ENCODE results near the gene AGMAT. TPM values are rescaled to one million over a fixed set of nuclear protein-coding genes. Genes with fewer than 3 reads are reported as not detected.

The AGMAT gene, protein sequence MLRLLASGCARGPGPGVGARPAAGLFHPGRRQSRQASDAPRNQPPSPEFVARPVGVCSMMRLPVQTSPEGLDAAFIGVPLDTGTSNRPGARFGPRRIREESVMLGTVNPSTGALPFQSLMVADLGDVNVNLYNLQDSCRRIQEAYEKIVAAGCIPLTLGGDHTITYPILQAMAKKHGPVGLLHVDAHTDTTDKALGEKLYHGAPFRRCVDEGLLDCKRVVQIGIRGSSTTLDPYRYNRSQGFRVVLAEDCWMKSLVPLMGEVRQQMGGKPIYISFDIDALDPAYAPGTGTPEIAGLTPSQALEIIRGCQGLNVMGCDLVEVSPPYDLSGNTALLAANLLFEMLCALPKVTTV
- total RNA-seq (0.45 and 0.70 TPM in 2 replicates), polyA plus RNA-seq (0.12 and 0.31 TPM in 2 replicates)

DNA sequence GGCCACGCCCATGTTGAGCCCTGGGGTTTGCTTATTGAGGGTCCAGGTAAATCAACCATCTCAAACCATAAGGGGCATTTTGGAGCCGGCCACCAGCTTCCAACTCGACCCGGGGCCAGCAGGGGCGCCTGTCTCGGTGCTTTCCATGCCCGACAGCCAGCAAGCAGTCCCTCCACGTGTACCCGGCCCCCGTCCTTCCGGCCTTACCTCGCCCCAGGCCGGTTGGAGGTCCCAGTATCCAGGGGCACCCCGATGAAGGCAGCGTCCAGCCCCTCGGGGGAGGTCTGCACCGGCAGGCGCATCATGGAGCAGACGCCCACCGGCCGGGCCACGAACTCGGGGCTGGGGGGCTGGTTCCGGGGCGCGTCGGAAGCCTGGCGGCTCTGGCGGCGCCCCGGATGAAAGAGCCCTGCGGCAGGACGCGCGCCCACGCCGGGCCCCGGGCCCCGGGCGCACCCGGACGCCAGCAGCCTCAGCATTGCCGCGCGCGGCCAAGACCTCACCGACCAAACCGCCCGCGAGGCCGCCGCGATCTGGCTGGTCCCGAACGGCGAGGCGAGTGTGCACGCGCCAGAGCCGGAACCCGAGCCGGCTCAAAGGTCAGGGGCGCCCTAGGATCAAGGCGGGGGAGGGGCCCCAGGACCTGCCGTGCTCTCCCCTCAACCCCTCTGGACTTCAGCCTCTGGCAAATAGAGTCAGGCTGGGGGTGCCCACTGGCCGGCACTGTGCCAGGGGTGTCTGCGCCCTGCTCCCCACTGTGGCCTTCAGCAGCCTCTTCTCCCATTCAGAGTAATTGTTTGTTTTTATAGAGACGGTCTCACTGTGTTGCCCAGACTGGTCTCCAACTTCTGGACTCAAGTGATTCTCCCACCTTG is at the start of gene AGMAT:
AGMAT (minus strand) TSS at position 563 of the 875 bp plus-strand sequence; CDS start at position 479, 84 bp downstream.
- peaks cover 7% of the 10 kb centered on the region for H3K27me3 ChIP-seq
- TF ChIP-seq, protein P1, sequence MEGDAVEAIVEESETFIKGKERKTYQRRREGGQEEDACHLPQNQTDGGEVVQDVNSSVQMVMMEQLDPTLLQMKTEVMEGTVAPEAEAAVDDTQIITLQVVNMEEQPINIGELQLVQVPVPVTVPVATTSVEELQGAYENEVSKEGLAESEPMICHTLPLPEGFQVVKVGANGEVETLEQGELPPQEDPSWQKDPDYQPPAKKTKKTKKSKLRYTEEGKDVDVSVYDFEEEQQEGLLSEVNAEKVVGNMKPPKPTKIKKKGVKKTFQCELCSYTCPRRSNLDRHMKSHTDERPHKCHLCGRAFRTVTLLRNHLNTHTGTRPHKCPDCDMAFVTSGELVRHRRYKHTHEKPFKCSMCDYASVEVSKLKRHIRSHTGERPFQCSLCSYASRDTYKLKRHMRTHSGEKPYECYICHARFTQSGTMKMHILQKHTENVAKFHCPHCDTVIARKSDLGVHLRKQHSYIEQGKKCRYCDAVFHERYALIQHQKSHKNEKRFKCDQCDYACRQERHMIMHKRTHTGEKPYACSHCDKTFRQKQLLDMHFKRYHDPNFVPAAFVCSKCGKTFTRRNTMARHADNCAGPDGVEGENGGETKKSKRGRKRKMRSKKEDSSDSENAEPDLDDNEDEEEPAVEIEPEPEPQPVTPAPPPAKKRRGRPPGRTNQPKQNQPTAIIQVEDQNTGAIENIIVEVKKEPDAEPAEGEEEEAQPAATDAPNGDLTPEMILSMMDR (IDR thresholded peaks at IDR 0.05; ENCODE audit: low read depth, low read length) = peak; percentile 43
- no peak within 1 kb of the TSS for H3K27ac ChIP-seq
- H3K9me3 ChIP-seq (ENCODE audit: low read depth) = no peaks in the 10 kb centered on the region
- H3K4me3 ChIP-seq = peak within 1 kb of the TSS; percentile 15
- H3K36me3 ChIP-seq = no peaks in the 10 kb centered on the region
- DNase-seq (ENCODE audit: low read depth in 1 of 2, low spot score in 1 of 2) = peak; percentile 41 to 45
- no peaks in the 10 kb centered on the region for H3K4me1 ChIP-seq (ENCODE audit: low read depth)

DNA sequence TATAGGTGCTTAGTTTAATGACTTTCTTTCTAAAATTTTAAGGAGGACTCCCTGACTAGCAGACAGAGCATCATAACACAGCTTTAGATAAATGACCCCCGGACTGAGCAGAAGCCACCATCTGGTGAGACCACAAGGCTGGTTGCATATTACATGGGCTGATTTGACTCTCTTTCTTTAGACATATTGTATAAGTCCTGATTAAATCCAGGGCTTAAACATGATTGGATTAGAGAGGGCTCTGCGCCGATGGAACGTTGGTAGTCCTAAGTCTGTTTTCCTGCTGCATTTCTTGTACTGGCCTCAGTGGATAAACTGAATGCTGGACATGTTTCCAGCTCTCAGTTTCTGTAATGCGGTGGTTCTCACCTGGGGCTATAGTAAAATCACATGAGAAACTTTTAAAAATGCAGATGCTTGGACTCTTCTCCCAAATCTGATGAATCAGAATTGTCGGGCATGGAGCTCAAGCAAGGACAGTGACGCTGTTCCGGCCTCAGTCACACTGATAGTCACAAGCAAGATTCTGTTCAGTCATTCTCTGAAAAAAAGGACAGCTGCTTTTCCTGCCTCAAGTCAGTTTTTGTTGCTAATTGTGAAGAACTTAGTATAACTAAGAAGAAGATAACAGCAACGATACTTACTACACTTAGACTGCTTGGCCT is 49.0 kb upstream of the AGMAT start:
- Histone ChIP-seq H3K4me1 (ENCODE audit: low read depth) (no peaks in the 10 kb centered on the region), H3K27me3 (no peaks in the 10 kb centered on the region), H3K9me3 (ENCODE audit: low read depth) (no peaks in the 10 kb centered on the region), H3K27ac (no peak overlapping the region), H3K36me3 (peaks cover 65% of the 10 kb centered on the region), H3K4me3 (no peak overlapping the region)
- TF ChIP-seq, protein P1 (IDR thresholded peaks at IDR 0.05; ENCODE audit: low read depth, low read length) = no peak
- no peak for DNase-seq (ENCODE audit: low read depth in 1 of 2, low spot score in 1 of 2)

DNA sequence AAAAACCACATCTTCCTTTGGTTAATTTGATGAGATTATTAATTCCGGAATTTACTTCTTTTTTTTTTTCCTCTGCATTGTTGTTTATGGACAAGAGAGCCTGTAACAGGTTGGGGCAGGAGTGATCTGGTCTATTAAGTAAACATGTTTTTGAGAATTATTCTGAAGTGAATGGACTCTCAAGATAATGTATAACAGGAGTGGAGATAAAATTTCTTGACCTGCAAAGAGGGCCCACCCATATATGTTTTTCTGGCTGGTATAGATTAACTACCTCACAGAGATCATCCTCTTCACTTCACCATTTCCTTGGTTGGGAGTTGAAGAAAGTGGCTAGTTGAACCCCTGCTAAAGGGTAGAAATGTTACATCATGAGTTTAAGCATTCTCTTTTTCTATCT is 43.2 kb upstream of the AGMAT start:
- TF ChIP-seq, protein P1 (IDR thresholded peaks at IDR 0.05; ENCODE audit: low read depth, low read length) = no peak
- no peaks in the 10 kb centered on the region for H3K27me3 ChIP-seq
- peaks cover 30% of the 10 kb centered on the region for H3K36me3 ChIP-seq
- H3K4me1 ChIP-seq (ENCODE audit: low read depth) = peaks cover 6% of the 10 kb centered on the region
- H3K27ac ChIP-seq = peak overlapping the region; percentile 26
- DNase-seq (ENCODE audit: low read depth in 1 of 2, low spot score in 1 of 2) = no peak
- H3K9me3 ChIP-seq (ENCODE audit: low read depth) = no peaks in the 10 kb centered on the region
- H3K4me3 ChIP-seq = no peak overlapping the region

DNA sequence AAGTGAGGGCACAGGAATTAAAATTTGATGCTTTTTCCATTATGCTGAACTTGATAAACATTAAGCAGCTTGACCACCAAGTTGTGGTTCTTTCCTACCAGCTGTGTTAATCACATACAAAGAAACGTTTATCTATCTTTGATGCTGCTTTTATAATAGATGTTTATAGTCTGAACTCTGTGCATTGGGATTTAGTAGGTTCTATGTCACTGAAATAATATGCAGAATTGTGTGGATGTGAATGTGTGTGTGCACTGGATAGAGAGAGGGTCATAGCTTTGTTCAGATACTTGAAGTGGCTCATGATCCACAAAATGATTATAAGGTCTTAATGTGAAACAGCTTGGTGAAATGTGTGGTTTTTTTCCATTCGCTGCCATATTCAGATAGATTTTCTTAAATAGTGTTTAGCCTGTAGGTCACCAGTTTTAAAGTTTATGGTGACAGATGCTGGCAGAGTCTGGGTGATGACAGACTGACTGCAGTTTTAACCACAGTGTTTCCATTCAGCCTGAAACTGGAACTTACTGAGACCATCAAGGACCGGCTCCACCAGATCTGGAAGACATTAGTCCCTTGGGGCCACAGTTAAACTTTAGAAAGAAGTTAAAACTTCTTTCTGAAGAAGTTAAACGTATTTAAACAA is 42.6 kb upstream of the AGMAT start:
- TF ChIP-seq, protein P1 (IDR thresholded peaks at IDR 0.05; ENCODE audit: low read depth, low read length) = no peak

More for the DNA sequence above, 42.6 kb upstream of the AGMAT start:
- H3K27me3 ChIP-seq = no peaks in the 10 kb centered on the region
- peaks cover 29% of the 10 kb centered on the region for H3K36me3 ChIP-seq
- no peak for DNase-seq (ENCODE audit: low read depth in 1 of 2, low spot score in 1 of 2)
- H3K4me1 ChIP-seq (ENCODE audit: low read depth) = peaks cover 6% of the 10 kb centered on the region
- no peak overlapping the region for H3K4me3 ChIP-seq
- H3K9me3 ChIP-seq (ENCODE audit: low read depth) = no peaks in the 10 kb centered on the region
- peak overlapping the region; percentile 26 for H3K27ac ChIP-seq

Measured in cardiac muscle cell (in vitro differentiated cells and primary cell).